ENCODE results near the gene DACH1.

- TF ChIP-seq CTCF (IDR thresholded peaks at IDR 0.05) (no peak), FOXJ3 (CRISPR knock-in tag; IDR thresholded peaks at IDR 0.05; ENCODE audit: borderline replicate concordance) (no peak), EMX1 (CRISPR knock-in tag; IDR thresholded peaks at IDR 0.05) (no peak), ATF2 (CRISPR knock-in tag; IDR thresholded peaks at IDR 0.05; ENCODE audit: borderline replicate concordance, low read depth) (no peak), TEAD1 (CRISPR knock-in tag; IDR thresholded peaks at IDR 0.05) (no peak), FOXP4 (CRISPR knock-in tag; IDR thresholded peaks at IDR 0.05) (no peak), PREB (CRISPR knock-in tag; IDR thresholded peaks at IDR 0.05; ENCODE audit: borderline replicate concordance) (no peak), CBFB (CRISPR knock-in tag; IDR thresholded peaks at IDR 0.05; ENCODE audit: low read depth) (no peak)
- TF ChIP-seq, protein P1, sequence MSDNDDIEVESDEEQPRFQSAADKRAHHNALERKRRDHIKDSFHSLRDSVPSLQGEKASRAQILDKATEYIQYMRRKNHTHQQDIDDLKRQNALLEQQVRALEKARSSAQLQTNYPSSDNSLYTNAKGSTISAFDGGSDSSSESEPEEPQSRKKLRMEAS (CRISPR knock-in tag; IDR thresholded peaks at IDR 0.05) = no peak
- TF ChIP-seq, protein P2, sequence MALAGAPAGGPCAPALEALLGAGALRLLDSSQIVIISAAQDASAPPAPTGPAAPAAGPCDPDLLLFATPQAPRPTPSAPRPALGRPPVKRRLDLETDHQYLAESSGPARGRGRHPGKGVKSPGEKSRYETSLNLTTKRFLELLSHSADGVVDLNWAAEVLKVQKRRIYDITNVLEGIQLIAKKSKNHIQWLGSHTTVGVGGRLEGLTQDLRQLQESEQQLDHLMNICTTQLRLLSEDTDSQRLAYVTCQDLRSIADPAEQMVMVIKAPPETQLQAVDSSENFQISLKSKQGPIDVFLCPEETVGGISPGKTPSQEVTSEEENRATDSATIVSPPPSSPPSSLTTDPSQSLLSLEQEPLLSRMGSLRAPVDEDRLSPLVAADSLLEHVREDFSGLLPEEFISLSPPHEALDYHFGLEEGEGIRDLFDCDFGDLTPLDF (CRISPR knock-in tag; IDR thresholded peaks at IDR 0.05) = no peak
Measured at GRCh38 chr13:71492346-71492871, 374.6 kb downstream of the DACH1 start.
